NCI-H2081 (cell line): ENCODE data around the gene BACH1.

Source experiments
- DNase-seq, 2 experiments: peaks; one replicate each; lab custom pipeline; 2025; lab: John Stamatoyannopoulos, UW

BACH1 gene

DNA sequence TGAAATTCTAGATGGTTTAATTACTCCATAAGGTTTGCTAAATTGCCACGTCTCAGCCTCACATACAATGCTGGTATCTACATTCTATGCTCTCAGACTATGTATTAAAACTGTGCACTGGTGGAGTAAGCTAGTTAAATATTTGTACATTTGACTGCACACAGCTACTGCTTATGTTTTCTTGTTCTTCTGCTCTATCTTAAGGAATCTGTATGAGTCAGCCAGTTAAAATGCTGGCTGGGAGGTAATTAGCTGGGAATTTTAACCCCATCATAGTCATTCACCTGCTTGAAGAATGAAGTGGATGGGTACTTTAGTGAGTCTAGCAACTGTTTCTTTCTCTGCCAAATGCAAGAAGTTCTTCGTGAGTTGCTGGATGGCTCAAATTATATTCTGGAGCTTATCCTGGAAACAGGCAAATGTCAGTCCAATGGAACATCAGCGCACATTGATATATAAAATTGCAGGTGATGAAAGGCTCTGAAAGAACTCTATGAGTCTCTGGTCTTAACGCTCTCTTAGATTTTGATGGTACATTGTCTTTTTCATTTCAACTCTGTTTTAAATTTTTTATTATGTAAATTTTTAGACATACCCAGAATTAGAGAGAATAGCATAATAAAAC is 83.4 kb downstream of the BACH1 start:
- no peak for DNase-seq

DNA sequence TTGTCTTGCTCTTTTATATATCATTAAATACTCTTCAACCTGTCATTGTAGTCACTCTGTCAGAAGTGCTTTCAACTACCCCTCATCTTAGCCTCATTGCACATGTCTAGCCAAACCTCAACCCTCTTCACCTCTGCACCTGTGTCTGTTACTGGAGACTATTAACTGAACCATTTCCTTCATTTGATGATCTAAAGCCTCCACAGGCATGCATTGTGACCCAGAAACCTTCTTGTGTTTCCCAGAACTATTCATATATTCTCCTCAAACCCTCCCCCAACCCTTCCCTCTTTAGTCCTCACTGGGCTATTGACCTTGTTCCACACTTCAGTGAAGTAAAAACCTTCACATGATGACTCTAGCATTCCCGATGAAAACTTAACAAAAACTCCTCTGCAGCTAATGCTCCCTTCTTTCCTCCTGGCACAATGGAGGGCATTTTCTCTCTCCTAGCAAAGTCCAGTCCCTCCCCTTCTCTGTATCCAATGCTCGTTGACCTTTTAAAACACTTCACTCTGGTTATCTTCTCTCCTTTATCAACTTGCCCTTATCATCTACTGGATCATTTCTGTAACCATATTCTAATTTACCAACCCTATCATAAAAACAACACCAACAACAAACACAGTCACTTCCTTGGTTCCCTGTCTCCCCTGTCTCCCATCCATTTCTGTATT is 86.1 kb downstream of the BACH1 start:
- DNase-seq = no peak

DNA sequence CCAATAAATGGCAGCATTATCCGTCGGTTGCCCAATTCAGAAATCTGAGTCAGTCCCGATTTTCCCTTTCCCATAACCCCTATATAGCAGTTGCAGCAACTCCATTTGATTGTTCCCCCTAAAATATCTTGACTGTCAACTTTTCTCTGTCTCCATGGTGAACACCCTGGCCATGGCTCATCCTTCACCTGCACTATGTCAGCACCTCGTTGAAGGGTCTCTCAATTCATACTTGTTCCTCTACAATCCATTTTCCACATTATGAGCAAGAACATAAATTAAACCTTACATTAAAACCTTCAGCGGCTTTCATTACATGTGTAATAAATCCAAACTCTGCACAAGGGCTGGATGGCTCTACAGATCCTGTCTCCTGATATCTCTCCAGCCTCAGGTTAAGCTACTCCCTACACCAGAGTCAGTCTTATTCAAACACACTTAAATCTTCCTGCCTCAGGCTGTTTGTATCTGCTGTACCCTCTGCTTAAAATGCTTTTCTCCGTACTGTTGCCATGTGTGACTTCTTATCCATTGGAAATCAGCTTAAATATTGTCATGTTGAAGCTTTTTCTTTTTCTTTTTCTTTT is 87.3 kb downstream of the BACH1 start:
- no peak for DNase-seq

DNA sequence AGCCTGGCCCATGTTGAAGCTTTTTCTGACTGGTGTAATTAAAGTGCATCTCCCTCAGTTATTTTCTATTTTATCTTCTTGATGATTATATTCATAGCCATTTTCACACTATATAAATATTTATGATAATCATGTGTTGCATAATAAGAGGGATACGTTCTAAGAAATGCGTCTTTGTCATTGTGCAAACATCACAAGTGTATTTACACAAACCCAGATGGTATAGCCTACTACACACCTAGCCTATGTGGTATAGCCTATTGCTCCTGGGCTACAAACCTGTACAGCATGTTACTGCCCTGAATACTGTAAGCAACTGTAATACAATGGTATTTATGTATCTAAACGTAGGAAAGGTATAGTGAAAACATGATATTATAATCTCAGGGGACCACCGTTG is 88.1 kb downstream of the BACH1 start:
- DNase-seq = peak in 1 of 2 experiments; percentile 38

DNA sequence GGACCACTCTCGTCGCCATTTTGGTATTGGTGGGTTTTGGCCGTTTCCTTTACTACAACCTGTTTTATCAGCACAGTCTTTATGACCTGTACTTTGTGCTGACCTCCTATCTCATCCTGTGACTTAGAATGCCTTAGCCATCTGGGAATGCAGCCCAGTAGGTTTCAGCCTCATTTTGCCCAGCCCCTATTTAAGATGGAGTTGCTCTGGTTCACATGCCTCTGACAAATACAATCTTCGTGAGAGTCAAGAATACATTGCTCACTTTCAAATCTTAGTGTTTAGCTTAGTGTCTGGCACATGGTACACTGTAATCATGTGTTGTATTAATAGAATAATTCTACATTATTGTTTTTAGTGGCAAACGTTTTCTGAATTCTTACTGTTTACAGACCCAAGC is 88.9 kb downstream of the BACH1 start:
- no peak for DNase-seq

DNA sequence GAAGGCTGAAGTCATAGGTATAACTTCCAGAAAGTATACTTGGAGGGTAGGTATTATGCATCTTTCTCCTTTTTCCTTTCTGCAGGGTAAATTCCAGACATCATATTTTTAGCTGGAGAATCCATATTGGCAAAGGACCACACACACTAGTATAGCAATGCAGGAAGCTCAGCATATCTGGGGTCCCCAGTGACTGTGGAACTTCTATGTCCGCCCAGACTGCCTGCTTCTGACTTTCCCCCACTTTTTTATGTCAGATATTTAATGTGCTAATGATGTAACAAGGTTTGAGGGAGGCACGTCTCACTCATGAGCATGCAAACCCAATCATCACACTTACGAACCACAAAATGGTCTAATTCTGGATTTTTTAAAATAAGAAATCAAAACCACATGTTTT is 90.4 kb downstream of the BACH1 start:
- no peak for DNase-seq

DNA sequence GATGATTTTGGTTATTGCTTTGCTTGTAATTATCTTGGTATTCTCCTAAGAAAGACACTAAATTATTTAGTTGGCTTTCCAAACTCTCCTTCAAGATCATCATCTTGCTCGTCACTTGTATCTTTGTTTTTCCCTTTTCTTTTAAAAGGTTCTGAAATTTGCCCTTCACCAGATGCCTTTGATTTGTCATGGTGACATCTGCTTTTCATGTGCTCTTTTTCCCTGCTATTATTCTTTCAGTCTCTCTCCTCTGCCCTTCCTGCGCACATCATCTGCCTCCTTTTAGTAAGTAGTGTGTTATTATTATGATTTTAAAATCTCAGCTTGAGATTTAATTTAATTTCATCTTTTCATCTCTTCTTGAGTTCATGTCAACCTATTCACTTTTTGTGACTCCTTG is 92.1 kb downstream of the BACH1 start:
- no peak for DNase-seq

DNA sequence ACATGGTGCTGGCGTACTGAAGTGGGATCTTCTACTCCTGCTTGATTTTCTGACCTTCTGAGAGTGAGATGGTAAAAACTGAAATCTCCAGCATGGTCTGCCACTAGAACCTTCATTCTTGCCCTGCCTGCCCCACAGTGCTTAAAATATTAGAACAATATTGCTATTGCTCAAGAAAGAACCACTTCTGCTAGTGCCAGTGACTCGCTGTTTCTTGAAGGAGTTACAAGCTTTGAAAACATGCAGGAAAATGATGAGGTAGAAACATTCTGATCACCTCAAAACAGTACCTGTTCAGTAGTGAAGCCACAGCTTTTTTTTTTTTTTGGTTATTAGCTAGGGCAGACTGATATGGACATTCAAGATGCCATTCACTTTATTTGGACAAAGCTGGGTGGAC is 95.3 kb downstream of the BACH1 start:
- DNase-seq = no peak
